Measurements from ENCODE around the gene SPHK2.

SPHK2 gene

DNA sequence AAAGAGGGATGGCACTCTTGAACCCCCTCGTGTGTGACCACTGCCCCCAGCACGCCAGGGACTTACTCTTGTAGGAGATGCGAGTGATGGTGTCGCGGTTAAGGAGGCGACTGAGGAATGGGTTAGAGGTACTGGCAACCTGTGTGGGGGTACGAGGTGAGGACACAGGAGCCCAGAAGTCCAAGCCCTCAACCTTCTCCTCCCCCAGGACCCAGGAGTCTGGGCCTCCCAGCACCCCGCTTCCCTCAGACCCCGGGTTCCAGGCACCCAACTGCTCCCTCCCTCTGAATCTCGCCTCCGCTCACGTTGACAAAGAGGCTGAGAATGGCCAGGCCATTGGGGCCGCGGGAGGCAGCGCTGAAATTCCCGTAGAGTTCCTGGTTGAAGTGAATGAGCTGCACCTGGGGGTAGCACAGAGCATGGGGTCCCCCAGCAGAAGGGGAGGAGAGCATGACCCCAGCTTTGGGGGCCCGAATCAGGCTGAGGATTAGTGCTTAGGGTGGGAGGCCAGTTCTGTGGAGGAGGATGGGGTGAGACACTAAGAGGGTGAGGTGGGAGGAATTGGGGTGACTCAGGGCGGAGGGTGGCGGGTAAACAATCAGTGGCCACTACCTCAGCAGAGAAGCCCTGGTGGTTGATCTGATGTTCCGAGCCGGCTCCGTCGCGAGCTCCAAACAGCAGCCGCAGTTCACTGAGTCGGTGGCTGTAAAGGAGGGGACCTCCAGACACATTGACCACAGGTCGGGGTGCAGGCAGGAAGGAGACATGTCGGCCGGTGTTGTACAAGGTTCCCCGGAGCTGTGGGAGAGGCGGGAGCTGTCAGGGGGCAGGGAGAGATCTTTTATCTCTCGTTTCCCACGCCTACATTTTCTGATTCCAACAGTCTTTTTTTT lies 20.4 kb downstream of the SPHK2 start:
- Histone ChIP-seq H3K27me3 (ENCODE audit: insufficient read depth, low read length) (no peaks in the 10 kb centered on the region), H3K36me3 (ENCODE audit: insufficient read depth, low read length) (no peaks in the 10 kb centered on the region), H3K9me3 (ENCODE audit: low read length) (no peaks in the 10 kb centered on the region), H3K4me1 (ENCODE audit: insufficient read depth, low read length) (peaks cover 22% of the 10 kb centered on the region), H3K4me3 (ENCODE audit: low read length) (no peak overlapping the region), H2AFZ (ENCODE audit: low read depth, low read length) (no peak overlapping the region)

DNA sequence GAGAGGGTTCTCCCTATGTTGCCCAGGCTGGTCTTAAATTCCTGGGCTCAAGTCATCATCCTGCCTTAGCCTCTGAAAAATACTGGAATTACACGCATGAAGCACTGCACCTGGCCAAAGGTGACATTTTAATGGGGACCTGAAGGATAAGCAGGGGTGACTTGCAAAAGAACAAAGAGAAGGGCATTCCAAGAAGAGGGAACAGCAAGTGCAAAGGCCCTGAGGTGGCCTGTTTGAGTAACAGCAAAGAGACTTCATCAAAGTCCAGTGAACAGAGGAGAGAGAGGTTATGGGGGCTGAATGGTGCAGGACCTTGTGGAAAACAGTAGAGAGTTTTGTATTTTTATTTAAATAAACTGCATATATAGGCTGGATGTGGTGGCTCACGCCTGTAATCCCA lies 22.5 kb downstream of the SPHK2 start:
- Histone ChIP-seq H3K9me3 (ENCODE audit: low read length) (no peaks in the 10 kb centered on the region), H2AFZ (ENCODE audit: low read depth, low read length) (no peak overlapping the region), H3K27me3 (ENCODE audit: insufficient read depth, low read length) (no peaks in the 10 kb centered on the region), H3K4me3 (ENCODE audit: low read length) (no peak overlapping the region), H3K36me3 (ENCODE audit: insufficient read depth, low read length) (no peaks in the 10 kb centered on the region), H3K4me1 (ENCODE audit: insufficient read depth, low read length) (peaks cover 19% of the 10 kb centered on the region)

GRCh38 chr19:48642862-48643261 lies 23.6 kb downstream of the SPHK2 start:
- Histone ChIP-seq H3K27me3 (ENCODE audit: insufficient read depth, low read length) (no peaks in the 10 kb centered on the region), H3K9me3 (ENCODE audit: low read length) (no peaks in the 10 kb centered on the region), H3K4me3 (ENCODE audit: low read length) (no peak overlapping the region), H2AFZ (ENCODE audit: low read depth, low read length) (no peak overlapping the region), H3K36me3 (ENCODE audit: insufficient read depth, low read length) (no peaks in the 10 kb centered on the region), H3K4me1 (ENCODE audit: insufficient read depth, low read length) (peaks cover 19% of the 10 kb centered on the region)

DNA sequence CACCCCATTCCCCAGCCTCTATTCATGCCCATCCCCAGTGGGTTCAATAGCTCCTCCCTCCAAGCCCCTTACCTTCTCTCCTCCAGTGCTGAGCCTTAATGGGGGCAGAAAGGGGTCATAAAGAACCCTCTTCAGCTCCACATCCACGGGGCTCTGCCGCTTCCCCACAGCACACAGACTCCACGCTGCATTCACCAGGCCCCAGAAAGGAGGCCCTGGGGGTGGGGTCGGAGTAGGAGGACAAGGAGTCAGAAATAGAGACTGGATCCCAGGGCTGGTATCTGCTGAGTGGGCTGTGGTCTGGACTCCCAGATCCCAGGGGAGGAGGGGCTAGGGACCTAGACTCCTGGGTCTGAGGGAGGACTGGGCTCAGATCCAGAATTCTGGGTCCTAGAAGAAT lies 25.0 kb downstream of the SPHK2 start:
- Histone ChIP-seq H3K27me3 (ENCODE audit: insufficient read depth, low read length) (no peaks in the 10 kb centered on the region), H2AFZ (ENCODE audit: low read depth, low read length) (no peak overlapping the region), H3K36me3 (ENCODE audit: insufficient read depth, low read length) (no peaks in the 10 kb centered on the region), H3K4me1 (ENCODE audit: insufficient read depth, low read length) (peaks cover 14% of the 10 kb centered on the region), H3K4me3 (ENCODE audit: low read length) (peak overlapping the region; percentile 7), H3K9me3 (ENCODE audit: low read length) (no peaks in the 10 kb centered on the region)

DNA sequence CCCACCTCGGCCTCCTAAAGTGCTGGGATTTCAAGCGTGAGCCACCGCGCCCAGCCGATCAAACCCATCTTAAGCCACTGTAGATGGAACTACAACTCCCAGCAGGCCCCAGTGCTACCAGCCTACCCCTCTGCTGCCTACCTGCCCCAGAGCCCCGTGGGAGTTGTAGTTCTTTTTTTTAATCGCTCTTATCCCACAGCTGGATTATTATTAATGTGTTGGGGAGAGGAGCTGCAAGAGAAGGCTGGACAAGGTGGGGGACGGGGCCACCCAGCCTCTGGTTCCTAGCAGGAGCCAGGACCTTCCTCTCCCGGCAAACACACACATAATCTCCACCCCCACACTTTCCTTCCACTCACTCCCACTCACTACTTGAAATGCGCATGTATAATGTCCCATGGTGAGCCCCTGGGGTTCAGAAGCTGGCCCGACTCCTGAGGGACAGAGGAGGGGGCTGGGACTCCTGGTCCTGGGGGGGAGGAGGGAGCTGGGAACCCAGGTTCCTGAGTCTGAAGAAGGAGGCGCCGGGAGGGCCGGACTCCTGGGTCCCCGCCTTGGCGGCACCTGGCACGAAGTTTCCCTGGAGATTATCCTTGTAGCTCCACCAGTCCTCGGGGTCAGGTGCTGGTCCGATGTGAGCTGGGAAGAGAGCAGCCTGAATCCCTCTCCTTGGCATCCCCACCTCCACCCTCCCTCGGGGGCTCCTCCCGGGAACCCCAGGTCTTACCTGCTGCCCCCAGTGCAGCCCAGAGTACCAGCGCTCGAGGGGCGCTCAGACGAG lies 25.7 kb downstream of the SPHK2 start:
- Histone ChIP-seq H3K4me1 (ENCODE audit: insufficient read depth, low read length) (peaks cover 14% of the 10 kb centered on the region), H2AFZ (ENCODE audit: low read depth, low read length) (peak overlapping the region; percentile 90)

GRCh38 chr19:48645620-48646000 lies 26.3 kb downstream of the SPHK2 start:
- H3K9me3 ChIP-seq (ENCODE audit: low read length): no peaks in the 10 kb centered on the region
- H3K4me1 ChIP-seq (ENCODE audit: insufficient read depth, low read length): peaks cover 14% of the 10 kb centered on the region
- H2AFZ ChIP-seq (ENCODE audit: low read depth, low read length): peak overlapping the region; percentile 90
- peak overlapping the region; percentile 60 for H3K4me3 ChIP-seq (ENCODE audit: low read length)
- H3K36me3 ChIP-seq (ENCODE audit: insufficient read depth, low read length): no peaks in the 10 kb centered on the region
- no peaks in the 10 kb centered on the region for H3K27me3 ChIP-seq (ENCODE audit: insufficient read depth, low read length)

More for the DNA sequence above, 25.7 kb downstream of the SPHK2 start:
- H3K4me3 ChIP-seq (ENCODE audit: low read length): peak overlapping the region; percentile 60
- H3K27me3 ChIP-seq (ENCODE audit: insufficient read depth, low read length): no peaks in the 10 kb centered on the region
- no peaks in the 10 kb centered on the region for H3K9me3 ChIP-seq (ENCODE audit: low read length)
- no peaks in the 10 kb centered on the region for H3K36me3 ChIP-seq (ENCODE audit: insufficient read depth, low read length)

DNA sequence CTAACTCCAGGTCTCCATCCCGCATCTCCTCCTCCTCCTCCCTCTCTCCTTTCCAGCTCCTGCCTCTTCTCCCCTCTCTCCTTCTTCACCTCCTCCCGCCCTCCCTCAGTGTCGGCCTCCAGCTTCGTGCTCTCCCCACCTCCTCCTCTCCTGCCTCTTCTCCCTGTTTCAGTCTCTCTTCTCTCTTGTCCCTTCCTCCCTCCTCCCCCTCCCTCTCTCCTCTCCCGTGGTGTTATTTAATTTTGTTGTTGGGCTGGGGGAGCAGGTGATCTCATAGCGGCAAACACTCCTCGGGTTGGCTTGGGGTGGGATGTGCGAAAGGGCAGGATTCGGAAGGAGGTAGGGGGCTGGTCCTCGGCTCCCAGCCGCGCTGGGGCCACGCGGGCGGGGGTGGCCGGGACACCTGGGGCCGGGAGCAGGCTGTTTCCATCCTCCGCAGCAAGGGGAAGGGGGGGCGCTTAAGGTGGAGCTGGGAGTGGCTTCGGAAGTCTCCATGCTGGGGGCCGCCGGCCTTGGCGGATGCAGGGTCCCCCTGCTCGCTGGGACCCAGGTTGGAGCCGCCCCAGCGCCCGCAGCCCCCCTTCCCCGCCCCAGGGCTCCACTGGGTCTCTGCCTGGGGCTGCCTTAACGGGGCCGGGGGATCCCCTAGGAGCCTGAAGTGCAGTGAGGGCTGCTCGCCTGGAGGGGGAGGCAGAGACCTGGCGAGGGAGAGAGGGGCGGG lies 26.9 kb downstream of the SPHK2 start, which contains the start of gene CA11:
Gene CA11 (minus strand): TSS at position 187 of the 721 bp plus-strand sequence. CDS start 555 bp downstream, outside the sequence.
- peak within 1 kb of the TSS; percentile 60 for H3K4me3 ChIP-seq (ENCODE audit: low read length)
- peaks cover 14% of the 10 kb centered on the region for H3K4me1 ChIP-seq (ENCODE audit: insufficient read depth, low read length)
- peak within 1 kb of the TSS; percentile 90 for H2AFZ ChIP-seq (ENCODE audit: low read depth, low read length)
- H3K36me3 ChIP-seq (ENCODE audit: insufficient read depth, low read length): no peaks in the 10 kb centered on the region
- no peaks in the 10 kb centered on the region for H3K27me3 ChIP-seq (ENCODE audit: insufficient read depth, low read length)
- no peaks in the 10 kb centered on the region for H3K9me3 ChIP-seq (ENCODE audit: low read length)

DNA sequence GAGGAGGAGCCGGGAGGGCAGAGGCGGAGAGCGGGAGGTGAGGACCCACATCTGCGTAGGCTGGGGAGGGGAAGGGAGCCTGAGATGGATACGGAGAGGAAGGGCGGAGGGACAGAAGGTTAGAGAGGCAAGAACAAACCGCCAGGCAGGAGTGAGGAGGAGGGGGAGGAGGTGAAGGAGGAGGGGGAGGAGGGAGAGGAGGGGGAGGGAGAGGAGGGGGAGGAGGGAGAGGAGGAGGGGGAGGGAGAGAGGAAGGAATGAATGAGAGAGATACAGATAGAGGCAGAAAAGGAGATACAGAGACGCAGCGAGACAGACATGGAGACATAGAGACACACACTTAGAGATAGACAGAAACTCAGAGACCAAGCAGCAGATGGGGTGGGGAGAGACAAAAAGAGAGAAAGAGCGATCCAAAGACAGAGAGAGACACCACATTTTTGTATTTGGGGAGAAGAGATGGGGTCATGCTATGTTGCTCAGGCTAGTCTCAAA lies 27.5 kb downstream of the SPHK2 start:
- Histone ChIP-seq H3K36me3 (ENCODE audit: insufficient read depth, low read length) (no peaks in the 10 kb centered on the region), H2AFZ (ENCODE audit: low read depth, low read length) (no peak overlapping the region), H3K4me1 (ENCODE audit: insufficient read depth, low read length) (peaks cover 14% of the 10 kb centered on the region), H3K4me3 (ENCODE audit: low read length) (no peak overlapping the region), H3K9me3 (ENCODE audit: low read length) (no peaks in the 10 kb centered on the region), H3K27me3 (ENCODE audit: insufficient read depth, low read length) (no peaks in the 10 kb centered on the region)

GRCh38 chr19:48648134-48648533 lies 28.8 kb downstream of the SPHK2 start:
- Histone ChIP-seq H3K4me3 (ENCODE audit: low read length) (no peak overlapping the region), H2AFZ (ENCODE audit: low read depth, low read length) (no peak overlapping the region), H3K9me3 (ENCODE audit: low read length) (no peaks in the 10 kb centered on the region), H3K36me3 (ENCODE audit: insufficient read depth, low read length) (no peaks in the 10 kb centered on the region), H3K4me1 (ENCODE audit: insufficient read depth, low read length) (peaks cover 14% of the 10 kb centered on the region), H3K27me3 (ENCODE audit: insufficient read depth, low read length) (no peaks in the 10 kb centered on the region)

- no peaks in the 10 kb centered on the region for H3K9me3 ChIP-seq (ENCODE audit: low read length)
- no peaks in the 10 kb centered on the region for H3K36me3 ChIP-seq (ENCODE audit: insufficient read depth, low read length)
- peaks cover under 1% of the 10 kb centered on the region for H3K4me1 ChIP-seq (ENCODE audit: insufficient read depth, low read length)
- H3K4me3 ChIP-seq (ENCODE audit: low read length): no peak overlapping the region
- no peak overlapping the region for H2AFZ ChIP-seq (ENCODE audit: low read depth, low read length)
- no peaks in the 10 kb centered on the region for H3K27me3 ChIP-seq (ENCODE audit: insufficient read depth, low read length)
Measured at GRCh38 chr19:48650974-48651682, 31.8 kb downstream of the SPHK2 start.

GRCh38 chr19:48651683-48652048 lies 32.4 kb downstream of the SPHK2 start:
- Histone ChIP-seq H3K4me3 (ENCODE audit: low read length) (no peak overlapping the region), H2AFZ (ENCODE audit: low read depth, low read length) (no peak overlapping the region), H3K27me3 (ENCODE audit: insufficient read depth, low read length) (no peaks in the 10 kb centered on the region), H3K4me1 (ENCODE audit: insufficient read depth, low read length) (no peaks in the 10 kb centered on the region), H3K9me3 (ENCODE audit: low read length) (no peaks in the 10 kb centered on the region), H3K36me3 (ENCODE audit: insufficient read depth, low read length) (no peaks in the 10 kb centered on the region)

DNA sequence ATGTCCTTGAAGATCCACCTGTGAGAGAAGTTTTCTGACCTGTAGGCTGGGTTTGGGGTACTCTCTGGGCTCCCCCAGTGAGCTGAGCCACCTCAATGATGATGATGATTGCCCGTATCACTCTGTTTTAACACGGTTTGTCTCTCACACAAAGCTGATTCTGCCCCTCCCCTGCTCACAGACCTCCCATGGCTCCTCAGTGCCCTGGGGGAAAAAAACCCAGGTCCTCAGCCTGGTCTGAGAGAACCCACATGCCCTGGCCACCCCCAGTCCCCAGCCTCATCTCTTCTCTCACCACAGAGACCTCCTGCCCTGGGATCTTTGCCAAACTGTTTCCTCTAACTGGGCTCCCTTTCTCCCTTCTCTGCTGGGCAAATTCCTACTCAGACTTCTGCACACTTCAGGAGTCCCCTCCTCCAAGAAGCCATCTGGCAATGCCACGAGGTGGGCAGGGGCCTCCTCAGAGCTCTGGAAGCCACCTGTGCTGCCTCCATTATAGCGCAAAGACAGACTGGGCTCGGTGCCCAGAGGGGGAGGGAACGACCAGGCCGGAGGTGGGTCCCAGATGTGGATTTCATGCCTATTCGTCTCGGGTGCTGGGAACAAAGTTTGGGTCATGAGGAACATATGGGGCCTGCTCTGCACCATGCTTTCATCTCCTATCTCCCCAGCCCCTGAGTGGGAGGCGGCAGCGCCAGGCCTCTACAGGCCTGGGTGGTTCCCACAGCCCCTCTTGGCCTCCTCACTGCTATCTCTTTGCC lies 35.2 kb downstream of the SPHK2 start:
- no peak overlapping the region for H3K4me3 ChIP-seq (ENCODE audit: low read length)

More for the DNA sequence above, 35.2 kb downstream of the SPHK2 start:
- H2AFZ ChIP-seq (ENCODE audit: low read depth, low read length): no peak overlapping the region
- no peaks in the 10 kb centered on the region for H3K36me3 ChIP-seq (ENCODE audit: insufficient read depth, low read length)
- no peaks in the 10 kb centered on the region for H3K27me3 ChIP-seq (ENCODE audit: insufficient read depth, low read length)
- H3K4me1 ChIP-seq (ENCODE audit: insufficient read depth, low read length): peaks cover 6% of the 10 kb centered on the region
- H3K9me3 ChIP-seq (ENCODE audit: low read length): no peaks in the 10 kb centered on the region
